Endothelial cell of umbilical vein (primary cell): ENCODE measurements around the gene CCNE1. TPM values are rescaled to one million over a fixed set of nuclear protein-coding genes. Genes with fewer than 3 reads are reported as not detected.
"Not testable (repeated sequence)": the region's sequence is repeated elsewhere in the genome, so short reads cannot be mapped to it uniquely, and the experiment has no call there.

Experiments used
- BruUV-seq: library from RNA; stranded (reverse); fragments of 400-500 nt; replicated peaks from 2 replicates; lab custom pipeline; 2021; lab: Mats Ljungman, UMichigan
- CTCF ChIA-PET: fragments of 300-600, 350-600 bp; sonication (Branson Sonifier 250); formaldehyde crosslinking; loops from one replicate; lab custom pipeline; 2021; ENCODE audit warnings: antibody characterized with exemption, inconsistent platforms; lab: Charles Lee
- POLR2A ChIA-PET: fragments of 300-600, 350-600 bp; sonication (Branson Sonifier 250); formaldehyde crosslinking; loops from one replicate; lab custom pipeline; 2021; ENCODE audit warnings: antibody characterized with exemption, inconsistent platforms; lab: Charles Lee
- DNase-seq: peaks from one replicate; pipeline ENCODE4 v3.0.0-alpha.2; 2011; ENCODE audit warnings: low read depth, low spot score
- FAIRE-seq: peaks from 2 replicates; lab custom pipeline; 2011; peaks lifted over from hg19 to GRCh38; lab: Jason Lieb, UNC
- H2AFZ ChIP-seq: 2 replicates; pipeline ENCODE4 v1.6.0; 2012; ENCODE audit warnings: low read depth, low read length, control low read depth, inconsistent platforms
- H3K27ac ChIP-seq: 2 replicates; pipeline ENCODE4 v1.5.1; 2011; ENCODE audit warnings: low read depth, mild to moderate bottlenecking, control low read depth, low read length, moderate library complexity; ENCODE audit not compliant: insufficient read depth
- H3K27me3 ChIP-seq, 2 experiments: 2 replicates each; pipeline versions ENCODE4 v1.6.0 to v1.6.1; 2011; ENCODE audit warnings: low read length in 2 of 2, mixed read lengths in 1 of 2; ENCODE audit not compliant: control insufficient read depth in 2 of 2, insufficient read depth in 2 of 2
- H3K36me3 ChIP-seq, 2 experiments: 2 replicates in 1 of 2; 3 replicates in 1 of 2; pipeline ENCODE4 v1.5.1; 2011; ENCODE audit warnings: low read length in 2 of 2, mild to moderate bottlenecking in 1 of 2, moderate library complexity in 1 of 2; ENCODE audit not compliant: control insufficient read depth in 2 of 2, insufficient read depth in 2 of 2; ENCODE audit errors: extremely low read depth in 1 of 2
- H3K4me1 ChIP-seq: 3 replicates; pipeline ENCODE4 v1.5.1; 2011; ENCODE audit warnings: mild to moderate bottlenecking, low read length; ENCODE audit not compliant: control insufficient read depth, insufficient read depth; ENCODE audit errors: extremely low read depth
- H3K4me2 ChIP-seq: 2 replicates; pipeline ENCODE4 v1.6.1; 2011; ENCODE audit warnings: low read length, control low read depth, mixed read lengths; ENCODE audit not compliant: insufficient read depth
- H3K4me3 ChIP-seq, 3 experiments: fragments of 200-600 bp in 1 of 3; sonication (generic), shearing (Covaris generic) in 1 of 3; replicated peaks in 1 of 3; 2 replicates each; pipeline ENCODE4 v1.5.1; 2011 to 2016; ENCODE audit warnings: control low read depth in 3 of 3, low read length in 3 of 3, mild to moderate bottlenecking in 2 of 3, inconsistent platforms in 1 of 3, low read depth in 1 of 3, moderate library complexity in 1 of 3; ENCODE audit not compliant: insufficient read depth in 1 of 3
- H3K79me2 ChIP-seq: 2 replicates; pipeline ENCODE4 v1.6.0; 2012; ENCODE audit warnings: low read length, inconsistent platforms; ENCODE audit not compliant: control insufficient read depth, insufficient read depth
- H3K9ac ChIP-seq: replicated peaks from 2 replicates; pipeline ENCODE3; 2011; ENCODE audit warnings: low read length, control low read depth; ENCODE audit not compliant: insufficient read depth; ENCODE audit errors: extremely low read depth
- H3K9me1 ChIP-seq: replicated peaks from 3 replicates; pipeline ENCODE4 v1.6.0; 2011; ENCODE audit warnings: mild to moderate bottlenecking, low read length; ENCODE audit not compliant: control insufficient read depth, insufficient read depth; ENCODE audit errors: extremely low read depth
- H3K9me3 ChIP-seq: replicated peaks from 2 replicates; pipeline ENCODE4 v1.5.1; 2012; ENCODE audit warnings: low read length, inconsistent platforms; ENCODE audit not compliant: control insufficient read depth, insufficient read depth
- H4K20me1 ChIP-seq: replicated peaks from 2 replicates; pipeline ENCODE3; 2011; ENCODE audit warnings: mild to moderate bottlenecking, low read length; ENCODE audit not compliant: control insufficient read depth, insufficient read depth; ENCODE audit errors: extremely low read depth
- CTCF ChIP-seq, 2 donors: IDR thresholded peaks; 1 replicate in 1 of 2; 2 replicates in 1 of 2; pipeline ENCODE4 v1.5.1; 2011; ENCODE audit warnings: low read length in 2 of 2, mild to moderate bottlenecking in 2 of 2, moderate library complexity in 2 of 2, control low read depth in 1 of 2, inconsistent platforms in 1 of 2, low read depth in 1 of 2; ENCODE audit not compliant: insufficient read depth in 1 of 2; ENCODE audit errors: extremely low read depth in 1 of 2
- EZH2 ChIP-seq: IDR thresholded peaks from 2 replicates; pipeline ENCODE4 v1.6.1; 2012; ENCODE audit warnings: borderline replicate concordance, low read depth, mild to moderate bottlenecking, moderate library complexity, low read length, inconsistent platforms; ENCODE audit not compliant: severe bottlenecking
- FOS ChIP-seq: IDR thresholded peaks from 2 replicates; pipeline ENCODE4 v1.6.1; 2011; ENCODE audit warnings: mild to moderate bottlenecking, low read length, moderate library complexity, borderline replicate concordance; ENCODE audit not compliant: insufficient read depth
- GATA2 ChIP-seq: IDR thresholded peaks from 2 replicates; pipeline ENCODE4 v1.7.0; 2011; ENCODE audit warnings: low read depth, mild to moderate bottlenecking, moderate library complexity, mixed read lengths, low read length; ENCODE audit not compliant: insufficient read length, insufficient read depth
- JUN ChIP-seq: IDR thresholded peaks from 2 replicates; pipeline ENCODE4 v1.6.1; 2011; ENCODE audit warnings: borderline replicate concordance, low read depth; ENCODE audit not compliant: insufficient read length, insufficient read depth
- MAX ChIP-seq: IDR thresholded peaks from 2 replicates; pipeline ENCODE4 v1.6.1; 2011; ENCODE audit not compliant: insufficient read depth, insufficient read length
- MYC ChIP-seq: IDR thresholded peaks from one replicate; pipeline ENCODE4 v1.6.1; 2011; ENCODE audit warnings: mild to moderate bottlenecking, low read depth, low read length
- POLR2A ChIP-seq: IDR thresholded peaks from 2 replicates; pipeline ENCODE4 v1.6.1; 2012; ENCODE audit warnings: low read depth, mild to moderate bottlenecking, control low read depth, low read length
- POLR2AphosphoS5 ChIP-seq: IDR thresholded peaks from 2 replicates; pipeline ENCODE4 v1.6.1; 2012; ENCODE audit warnings: low read depth, mild to moderate bottlenecking, control low read depth, low read length, moderate library complexity; ENCODE audit not compliant: insufficient read depth
- dilution Hi-C: fragments of 300-500 bp; cut with MboI; formaldehyde crosslinking; loops from one replicate; pipeline ENCODE4 v1.15.0; 2019; ENCODE audit warnings: low sequenced_read_pairs; ENCODE audit not compliant: extremely low pct_ligation_motif_present
- intact Hi-C: fragments of 100-400 bp; cut with micrococcal nuclease; formaldehyde crosslinking; loops from one replicate; pipeline ENCODE4 v1.10.0; 2022
- polyA plus RNA-seq, 4 experiments: library from polyadenylated mRNA; depleted of rRNA in 3 of 4; stranded (reverse) in 3 of 4; unstranded in 1 of 4; fragments of >200 nt; gene quantifications; 2 replicates each; pipeline versions ENCODE4 v1.2.1 to v1.2.3, GENCODE V29; 2011 to 2012; ENCODE audit warnings: missing spikeins in 1 of 4
- total RNA-seq: library from RNA; stranded (reverse); gene quantifications from 2 replicates; pipeline ENCODE4 v1.2.3, GENCODE V29; 2021

Gene CCNE1
- total and polyA plus RNA-seq, 2 donors (not counting 3 experiments of a cell fraction or from before 2014, with no cell fraction given) = 8.3 to 10.1 TPM

- H3K36me3 ChIP-seq = no peaks in the 10 kb centered on the region
- H3K27me3 ChIP-seq = no peaks in the 10 kb centered on the region
- no peak overlapping the region for H3K4me2 ChIP-seq
- dilution Hi-C loops (no loop called here), intact Hi-C loops (no loop called here)
- no peak overlapping the region for H2AFZ ChIP-seq
- no peak overlapping the region for H3K9ac ChIP-seq
- no peak for DNase-seq
- H3K9me3 ChIP-seq = no peaks in the 10 kb centered on the region
- no peak for FAIRE-seq
- no peak for TF ChIP-seq FOS
- no peak for TF ChIP-seq POLR2A
- no peak for TF ChIP-seq JUN
- no peak for TF ChIP-seq MYC
- no peak for TF ChIP-seq CTCF (IDR thresholded peaks at IDR 0.05; ENCODE audit: extremely low read depth in 1 of 2, insufficient read depth in 1 of 2, low read depth in 1 of 2, low read length in 2 of 2)
- TF ChIP-seq POLR2AphosphoS5 = no peak
- TF ChIP-seq MAX = no peak
- no peak for TF ChIP-seq GATA2
- TF ChIP-seq EZH2 = no peak
- no peaks in the 10 kb centered on the region for H3K9me1 ChIP-seq
- no peaks in the 10 kb centered on the region for H3K4me1 ChIP-seq
- H3K27ac ChIP-seq = no peak overlapping the region
- BruUV-seq = no TSS peak
- CTCF ChIA-PET = interaction anchor here (0.6 to 1.4 kb wide), 2 partner anchors 22 to 33 kb away, joined by 3 to 4 read pairs; no protein-coding TSS in a partner anchor
- POLR2A ChIA-PET = no interaction called here
- H3K4me3 ChIP-seq = no peak overlapping the region
- no peaks in the 10 kb centered on the region for H4K20me1 ChIP-seq
- no peaks in the 10 kb centered on the region for H3K79me2 ChIP-seq
These were observed 18.6 kb upstream of the CCNE1 start for GRCh38 chr19:29793116-29793727.

- CTCF ChIA-PET = interaction anchor here (0.6 to 1.4 kb wide), 2 partner anchors 23 to 1077 kb away, joined by 3 to 4 read pairs; no protein-coding TSS in a partner anchor
- DNase-seq, H4K20me1 ChIP-seq, POLR2A ChIA-PET, BruUV-seq, H3K27me3 ChIP-seq, H3K27ac ChIP-seq, H3K9ac ChIP-seq, intact Hi-C loops, H3K9me3 ChIP-seq, H3K4me3 ChIP-seq, H3K79me2 ChIP-seq, H3K4me1 ChIP-seq, H3K36me3 ChIP-seq, H3K9me1 ChIP-seq, FAIRE-seq, dilution Hi-C loops, H2AFZ ChIP-seq, H3K4me2 ChIP-seq: not testable (repeated sequence)
These were observed 17.3 kb upstream of the CCNE1 start for GRCh38 chr19:29794490-29794889.
